Ascending aorta (tissue), 2 donors: ENCODE data around the gene KRT77. TPM values are rescaled to one million over a fixed set of nuclear protein-coding genes. Genes with fewer than 3 reads are reported as not detected.

Experiments used
- DNase-seq, 2 donors: peaks; one replicate each; pipeline ENCODE4 v3.0.0-alpha.2; 2019; ENCODE audit warnings: low spot score in 2 of 2
- H3K27ac ChIP-seq, 2 donors: fragments of 200-600 bp; sonication (generic); one replicate each; pipeline ENCODE4 v1.5.1; 2016 to 2017; ENCODE audit warnings: mild to moderate bottlenecking in 1 of 2
- H3K27me3 ChIP-seq: fragments of 200-600 bp; sonication (generic); one replicate; pipeline ENCODE4 v1.5.1; 2017
- H3K36me3 ChIP-seq, 2 donors: fragments of 200-600 bp; sonication (generic); one replicate each; pipeline ENCODE4 v1.5.1; 2016
- H3K4me1 ChIP-seq, 2 donors: fragments of 200-600 bp; sonication (generic); one replicate each; pipeline ENCODE4 v1.5.1; 2016 to 2017; ENCODE audit warnings: mild to moderate bottlenecking in 1 of 2
- H3K4me3 ChIP-seq, 2 donors: fragments of 200-600 bp; sonication (generic); one replicate each; pipeline ENCODE4 v1.5.1; 2016 to 2017; ENCODE audit warnings: mild to moderate bottlenecking in 1 of 2
- H3K9me3 ChIP-seq, 2 donors: fragments of 200-600 bp; sonication (generic); one replicate each; pipeline ENCODE4 v1.5.1; 2016
- intact Hi-C: fragments of 100-400 bp; cut with DNase I; formaldehyde crosslinking; loops from one replicate; pipeline ENCODE4 v1.15.1; 2023
- total RNA-seq: library from RNA; depleted of rRNA; stranded (reverse); fragments of >200 nt; gene quantifications from one replicate; pipeline ENCODE4 v1.1.0, GENCODE V29; 2016
- TF ChIP-seq, protein P1 (sequence below), 3 experiments: fragments of 200-600 bp in 2 of 3; fragments of 450-650 bp in 1 of 3; sonication (generic) in 2 of 3; IDR thresholded peaks; one replicate each; pipeline ENCODE4 v1.5.1; 2016 to 2019; ENCODE audit warnings: antibody characterized with exemption in 3 of 3, mild to moderate bottlenecking in 1 of 3, moderate library complexity in 1 of 3

KRT77 gene
- total RNA-seq, 1 donor from 2014 or later = not detected

DNA sequence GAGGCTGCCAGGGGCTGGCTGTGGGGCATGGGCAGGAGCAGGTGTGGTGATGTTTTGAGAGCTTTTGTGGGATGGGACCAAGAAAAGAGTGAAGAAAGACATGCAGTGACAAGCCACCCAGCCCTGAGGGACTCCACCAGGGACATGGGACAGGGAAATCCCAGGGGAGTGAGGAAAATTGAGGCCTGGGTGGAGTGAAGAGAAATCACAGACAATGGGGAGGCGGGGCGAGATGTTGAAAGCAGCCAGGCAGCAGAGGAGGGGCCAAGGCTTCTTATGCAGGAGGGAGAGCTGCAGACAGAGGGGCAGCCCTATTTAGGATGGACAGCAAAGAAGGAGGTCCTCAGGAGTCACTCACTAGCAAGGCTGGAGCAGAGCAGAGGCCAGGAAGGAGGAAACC lies 18.9 kb downstream of the KRT77 start:
- no peak for DNase-seq
- H3K9me3 ChIP-seq = no peaks in the 10 kb centered on the region
- no peak overlapping the region for H3K27ac ChIP-seq
- H3K27me3 ChIP-seq = no peaks in the 10 kb centered on the region
- H3K4me3 ChIP-seq = no peak overlapping the region
- H3K36me3 ChIP-seq = no peaks in the 10 kb centered on the region
- intact Hi-C loops = no loop called here
- H3K4me1 ChIP-seq = no peaks in the 10 kb centered on the region
- TF ChIP-seq, protein P1, sequence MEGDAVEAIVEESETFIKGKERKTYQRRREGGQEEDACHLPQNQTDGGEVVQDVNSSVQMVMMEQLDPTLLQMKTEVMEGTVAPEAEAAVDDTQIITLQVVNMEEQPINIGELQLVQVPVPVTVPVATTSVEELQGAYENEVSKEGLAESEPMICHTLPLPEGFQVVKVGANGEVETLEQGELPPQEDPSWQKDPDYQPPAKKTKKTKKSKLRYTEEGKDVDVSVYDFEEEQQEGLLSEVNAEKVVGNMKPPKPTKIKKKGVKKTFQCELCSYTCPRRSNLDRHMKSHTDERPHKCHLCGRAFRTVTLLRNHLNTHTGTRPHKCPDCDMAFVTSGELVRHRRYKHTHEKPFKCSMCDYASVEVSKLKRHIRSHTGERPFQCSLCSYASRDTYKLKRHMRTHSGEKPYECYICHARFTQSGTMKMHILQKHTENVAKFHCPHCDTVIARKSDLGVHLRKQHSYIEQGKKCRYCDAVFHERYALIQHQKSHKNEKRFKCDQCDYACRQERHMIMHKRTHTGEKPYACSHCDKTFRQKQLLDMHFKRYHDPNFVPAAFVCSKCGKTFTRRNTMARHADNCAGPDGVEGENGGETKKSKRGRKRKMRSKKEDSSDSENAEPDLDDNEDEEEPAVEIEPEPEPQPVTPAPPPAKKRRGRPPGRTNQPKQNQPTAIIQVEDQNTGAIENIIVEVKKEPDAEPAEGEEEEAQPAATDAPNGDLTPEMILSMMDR (IDR thresholded peaks at IDR 0.05) = no peak

DNA sequence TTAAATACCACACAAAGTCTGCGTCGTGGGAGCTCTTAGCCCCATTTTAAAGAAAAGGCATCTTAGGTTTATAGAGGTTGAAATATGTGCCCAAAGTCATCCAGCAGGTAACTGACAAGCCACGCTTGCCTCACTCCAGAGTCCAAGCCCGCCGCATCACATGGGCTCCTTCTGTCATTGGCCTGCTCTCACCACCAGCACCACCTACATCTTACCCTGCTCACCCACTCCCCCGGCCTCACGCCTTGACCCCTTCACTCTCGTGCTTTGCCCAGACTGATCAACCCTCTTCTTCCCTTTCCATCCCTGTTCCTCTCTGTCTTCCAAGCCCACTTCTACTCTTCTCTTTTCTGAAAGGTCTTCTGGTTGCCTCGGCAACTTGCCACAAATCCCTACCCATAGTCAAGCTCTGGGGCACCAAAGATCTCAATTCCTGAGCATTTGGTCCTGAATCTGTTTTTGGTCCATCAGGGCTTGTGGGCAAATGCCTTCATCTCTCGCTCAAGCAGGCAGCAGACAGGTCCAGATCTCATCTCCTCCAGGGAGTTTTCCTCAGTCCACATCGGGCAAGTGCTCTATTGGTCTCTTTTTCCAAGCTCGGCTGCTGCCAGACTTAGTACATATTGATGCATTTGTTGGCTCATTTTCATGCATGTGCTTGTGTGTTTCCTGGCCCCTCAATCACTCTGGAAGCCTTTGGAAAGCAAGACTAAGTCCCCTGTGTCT lies 19.6 kb downstream of the KRT77 start:
- TF ChIP-seq, protein P1 (IDR thresholded peaks at IDR 0.05) = no peak
- Histone ChIP-seq H3K9me3 (no peaks in the 10 kb centered on the region), H3K4me1 (no peaks in the 10 kb centered on the region), H3K36me3 (no peaks in the 10 kb centered on the region), H3K27me3 (no peaks in the 10 kb centered on the region), H3K27ac (no peak overlapping the region), H3K4me3 (no peak overlapping the region)
- intact Hi-C loops = no loop called here
- DNase-seq = no peak

DNA sequence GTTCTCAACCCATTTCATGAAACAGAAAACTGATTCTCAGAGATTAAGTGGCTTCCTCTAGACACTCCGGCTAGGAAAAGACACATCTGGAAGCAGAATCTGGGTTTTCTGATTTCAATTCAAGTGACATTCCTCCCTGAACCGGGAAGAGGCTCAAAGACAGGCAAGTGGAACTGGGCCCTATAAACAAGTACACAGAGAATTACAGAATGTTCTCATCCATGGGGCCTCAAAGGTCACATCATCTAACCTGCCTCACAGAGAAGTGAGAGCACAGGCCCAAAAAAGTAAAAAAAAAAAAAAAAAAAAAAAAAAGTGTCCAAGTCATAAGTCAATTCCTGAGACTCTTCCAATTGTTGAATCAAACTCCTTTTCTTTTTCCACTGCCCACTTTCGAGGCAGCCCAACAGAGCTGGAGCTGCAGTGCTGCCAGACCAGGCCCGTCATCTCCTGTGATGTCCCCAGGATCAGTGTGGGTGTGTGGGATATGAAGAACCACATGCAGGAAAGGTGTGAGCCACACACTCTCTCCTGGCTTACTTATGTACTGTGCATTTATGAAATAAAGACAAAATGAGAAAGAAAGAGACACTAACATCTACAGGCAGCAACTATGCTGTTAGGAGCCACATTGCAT lies 20.3 kb downstream of the KRT77 start:
- no peak overlapping the region for H3K4me3 ChIP-seq
- no peak overlapping the region for H3K27ac ChIP-seq
- no peaks in the 10 kb centered on the region for H3K9me3 ChIP-seq
- no peaks in the 10 kb centered on the region for H3K36me3 ChIP-seq
- no peaks in the 10 kb centered on the region for H3K27me3 ChIP-seq
- intact Hi-C loops = no loop called here
- no peak for DNase-seq
- TF ChIP-seq, protein P1 (IDR thresholded peaks at IDR 0.05) = no peak
- no peaks in the 10 kb centered on the region for H3K4me1 ChIP-seq

DNA sequence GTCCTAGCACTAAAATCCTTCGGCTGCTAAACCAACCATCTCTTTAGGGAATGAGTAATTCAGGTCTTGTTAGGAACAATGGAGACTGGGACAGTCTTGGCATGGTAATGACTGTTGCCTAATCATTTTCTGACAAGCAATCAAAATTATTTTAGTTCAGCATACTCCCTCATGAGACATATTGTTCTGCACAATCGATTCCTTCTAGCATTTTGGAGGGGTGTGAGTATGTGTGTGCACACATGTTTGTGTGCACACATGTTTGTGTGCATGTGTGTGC lies 21.0 kb downstream of the KRT77 start:
- intact Hi-C loops = no loop called here
- DNase-seq = no peak
- TF ChIP-seq, protein P1 (IDR thresholded peaks at IDR 0.05) = no peak
- Histone ChIP-seq H3K9me3 (no peaks in the 10 kb centered on the region), H3K27me3 (no peaks in the 10 kb centered on the region), H3K4me3 (no peak overlapping the region), H3K27ac (no peak overlapping the region), H3K4me1 (no peaks in the 10 kb centered on the region), H3K36me3 (no peaks in the 10 kb centered on the region)

- DNase-seq = no peak
- H3K4me1 ChIP-seq = no peaks in the 10 kb centered on the region
- no peaks in the 10 kb centered on the region for H3K27me3 ChIP-seq
- intact Hi-C loops = no loop called here
- H3K9me3 ChIP-seq = no peaks in the 10 kb centered on the region
- no peaks in the 10 kb centered on the region for H3K36me3 ChIP-seq
- no peak overlapping the region for H3K27ac ChIP-seq
- TF ChIP-seq, protein P1 (IDR thresholded peaks at IDR 0.05) = no peak
- H3K4me3 ChIP-seq = no peak overlapping the region
These were observed 21.6 kb downstream of the KRT77 start for GRCh38 chr12:52681526-52682380.
